C4-2B (cell line): Measurements from ENCODE around the gene CBX3.

Experiments used
- H3K27ac ChIP-seq: fragments of 450-650 bp; 2 replicates; pipeline ENCODE4 v1.5.1; 2017
- ZFX ChIP-seq: fragments of 450-650 bp; IDR thresholded peaks from 2 replicates; pipeline ENCODE4 v1.6.1; 2017
- TF ChIP-seq, protein P1 (sequence below): fragments of 450-650 bp; conservative IDR thresholded peaks from 2 replicates; pipeline ENCODE4 v1.5.1; 2017; ENCODE audit warnings: mild to moderate bottlenecking

CBX3 gene

DNA sequence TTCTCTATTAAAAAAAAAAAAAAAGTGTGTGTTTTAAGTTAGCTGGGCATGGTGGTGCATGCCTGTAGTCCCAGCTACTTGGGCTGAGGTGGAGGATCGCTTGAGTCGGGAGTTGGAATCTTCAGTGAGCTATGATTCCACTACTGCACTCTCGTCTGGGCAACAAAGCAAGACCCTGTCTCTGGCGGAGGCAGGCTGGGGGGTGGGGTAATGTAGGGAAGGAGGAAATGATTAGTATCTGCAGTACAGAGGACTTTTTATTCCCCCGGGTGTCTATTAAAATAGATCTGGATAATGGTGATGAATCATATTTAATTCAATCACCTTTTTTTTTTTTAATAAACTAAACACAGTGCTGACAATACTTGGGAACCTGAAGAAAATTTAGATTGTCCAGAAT, 6.5 kb downstream of the CBX3 start:
- H3K27ac ChIP-seq: no peak overlapping the region
- TF ChIP-seq ZFX: no peak
- TF ChIP-seq, protein P1, sequence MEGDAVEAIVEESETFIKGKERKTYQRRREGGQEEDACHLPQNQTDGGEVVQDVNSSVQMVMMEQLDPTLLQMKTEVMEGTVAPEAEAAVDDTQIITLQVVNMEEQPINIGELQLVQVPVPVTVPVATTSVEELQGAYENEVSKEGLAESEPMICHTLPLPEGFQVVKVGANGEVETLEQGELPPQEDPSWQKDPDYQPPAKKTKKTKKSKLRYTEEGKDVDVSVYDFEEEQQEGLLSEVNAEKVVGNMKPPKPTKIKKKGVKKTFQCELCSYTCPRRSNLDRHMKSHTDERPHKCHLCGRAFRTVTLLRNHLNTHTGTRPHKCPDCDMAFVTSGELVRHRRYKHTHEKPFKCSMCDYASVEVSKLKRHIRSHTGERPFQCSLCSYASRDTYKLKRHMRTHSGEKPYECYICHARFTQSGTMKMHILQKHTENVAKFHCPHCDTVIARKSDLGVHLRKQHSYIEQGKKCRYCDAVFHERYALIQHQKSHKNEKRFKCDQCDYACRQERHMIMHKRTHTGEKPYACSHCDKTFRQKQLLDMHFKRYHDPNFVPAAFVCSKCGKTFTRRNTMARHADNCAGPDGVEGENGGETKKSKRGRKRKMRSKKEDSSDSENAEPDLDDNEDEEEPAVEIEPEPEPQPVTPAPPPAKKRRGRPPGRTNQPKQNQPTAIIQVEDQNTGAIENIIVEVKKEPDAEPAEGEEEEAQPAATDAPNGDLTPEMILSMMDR: no peak

DNA sequence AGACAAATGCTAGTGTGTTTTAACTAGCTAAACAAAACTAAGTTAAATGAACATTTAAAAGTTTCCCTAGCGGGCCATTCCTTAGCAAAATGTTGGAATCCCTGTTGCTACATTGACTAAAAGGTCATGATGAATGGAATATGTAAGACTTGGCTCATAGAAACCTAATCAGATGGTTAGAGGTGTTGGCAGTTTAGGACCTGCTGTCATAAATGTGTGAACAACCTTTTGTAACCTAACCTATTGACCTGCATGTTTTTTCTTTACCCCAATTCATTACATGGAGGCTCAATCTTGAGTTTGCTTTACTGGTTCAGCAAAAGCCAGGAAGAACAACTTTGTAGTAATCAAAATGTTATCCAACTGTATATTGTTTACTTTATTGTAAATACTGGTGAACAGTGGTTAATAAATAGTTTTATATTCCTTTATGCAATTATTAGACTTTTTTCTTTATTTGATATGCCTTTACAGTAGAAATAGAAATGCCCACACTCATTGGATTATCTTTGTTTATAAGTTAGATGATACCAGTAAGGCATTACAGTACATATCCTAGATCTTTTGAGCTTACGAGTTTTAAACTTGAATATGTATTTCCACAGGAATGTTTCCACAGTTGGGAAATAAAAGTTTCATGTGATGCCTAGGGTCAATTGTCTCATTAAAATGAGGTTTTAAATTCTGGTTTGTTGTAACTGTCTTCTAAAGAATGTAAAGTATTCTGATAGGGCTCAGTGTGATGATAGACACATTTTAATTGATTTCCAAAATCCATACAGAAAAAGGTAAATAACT, 11.6 kb downstream of the CBX3 start:
- TF ChIP-seq, protein P1: no peak
- no peak for TF ChIP-seq ZFX

DNA sequence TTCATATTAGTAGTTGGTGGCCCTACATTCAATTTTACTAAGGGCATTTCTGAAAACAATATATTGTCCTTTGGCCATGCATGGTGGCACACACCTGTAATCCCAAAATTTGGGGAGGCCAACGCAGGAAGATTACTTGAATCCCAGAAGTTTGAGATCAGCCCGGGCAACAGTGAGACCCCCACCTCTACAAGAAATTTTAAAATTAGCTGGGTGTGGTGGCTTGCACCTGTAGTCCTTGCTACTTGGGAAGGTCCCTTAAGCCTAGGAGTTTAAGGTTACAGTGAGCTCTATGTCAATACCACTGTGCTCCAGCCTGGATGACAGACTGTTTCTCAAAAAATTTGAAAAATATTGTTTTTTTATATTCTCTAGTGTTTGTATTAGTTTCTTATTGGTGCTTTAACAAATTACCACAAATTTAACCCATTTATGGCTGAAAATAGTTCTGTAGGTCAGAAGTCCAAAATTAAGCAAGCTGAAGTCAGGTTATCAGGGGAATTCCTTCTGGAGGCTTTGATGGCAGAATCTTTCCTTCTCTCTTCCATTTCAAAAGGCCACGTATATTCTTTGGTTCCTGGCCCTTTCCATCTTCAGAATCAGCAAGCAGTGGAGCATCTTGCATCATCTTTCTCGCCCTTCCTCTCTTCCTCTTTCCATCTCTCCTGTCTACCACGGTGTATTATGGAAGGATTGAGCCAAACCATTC, 12.4 kb downstream of the CBX3 start:
- no peak overlapping the region for H3K27ac ChIP-seq
- TF ChIP-seq ZFX: no peak
- TF ChIP-seq, protein P1: no peak

More for the DNA sequence above, 11.6 kb downstream of the CBX3 start:
- H3K27ac ChIP-seq: no peak overlapping the region

DNA sequence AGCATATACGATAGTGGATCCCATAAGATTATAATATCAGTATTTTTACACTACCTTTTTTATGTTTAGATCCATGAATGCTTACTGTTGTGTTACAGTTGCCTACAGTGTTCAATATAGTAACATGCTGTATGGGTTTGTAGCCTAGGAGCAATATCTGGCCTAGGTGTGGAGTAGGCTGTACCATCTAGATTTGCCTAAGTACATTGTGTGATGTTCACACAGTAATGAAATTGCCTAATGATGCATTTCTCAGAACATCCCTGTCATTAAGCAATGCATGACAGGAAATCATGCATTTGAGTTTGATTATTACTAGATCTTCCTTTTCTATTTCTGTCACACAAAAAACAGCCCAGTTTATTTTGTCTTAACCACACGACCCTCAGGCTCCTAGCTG, 14.5 kb downstream of the CBX3 start:
- TF ChIP-seq, protein P1: no peak
- no peak for TF ChIP-seq ZFX
- H3K27ac ChIP-seq: no peak overlapping the region

DNA sequence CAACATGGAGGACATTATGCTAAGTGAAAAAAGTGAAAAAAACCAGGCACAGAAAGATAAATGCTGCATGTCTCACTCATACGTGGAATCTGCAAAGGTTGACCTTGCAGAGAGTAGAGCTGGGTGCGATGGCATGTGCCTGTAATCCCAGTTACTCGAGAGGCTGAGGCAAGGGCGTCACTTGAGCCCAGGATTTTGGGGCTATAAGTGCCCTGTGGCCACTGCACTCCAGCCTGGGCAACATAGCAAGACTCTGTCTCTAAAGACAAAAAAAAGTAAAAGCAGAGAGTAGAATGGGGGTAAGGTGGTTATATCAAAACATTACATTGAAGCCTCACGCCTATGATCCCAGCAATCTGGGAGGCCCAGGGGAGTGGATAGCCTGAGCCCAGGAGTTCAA, 22.8 kb downstream of the CBX3 start:
- no peak for TF ChIP-seq ZFX
- TF ChIP-seq, protein P1: no peak
- H3K27ac ChIP-seq: no peak overlapping the region

DNA sequence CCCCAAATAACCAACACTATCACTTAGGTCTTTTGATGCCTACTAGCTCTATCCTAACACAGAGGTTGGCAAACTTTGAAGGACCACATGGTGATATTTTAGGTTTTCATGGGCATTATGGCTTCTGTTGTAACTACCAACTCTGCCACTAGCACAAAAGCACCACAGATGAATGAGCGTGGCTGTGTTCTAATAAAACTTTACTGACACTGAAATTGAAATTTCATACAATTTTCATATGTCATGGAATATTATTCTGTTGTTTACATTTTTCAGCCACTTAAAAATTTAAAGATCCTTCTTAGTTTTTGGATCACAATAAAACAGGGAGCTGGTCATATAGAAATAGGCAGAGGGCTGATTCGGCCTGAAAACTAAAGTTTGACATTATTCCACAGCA, 26.4 kb downstream of the CBX3 start:
- no peak for TF ChIP-seq ZFX
- H3K27ac ChIP-seq: no peak overlapping the region

DNA sequence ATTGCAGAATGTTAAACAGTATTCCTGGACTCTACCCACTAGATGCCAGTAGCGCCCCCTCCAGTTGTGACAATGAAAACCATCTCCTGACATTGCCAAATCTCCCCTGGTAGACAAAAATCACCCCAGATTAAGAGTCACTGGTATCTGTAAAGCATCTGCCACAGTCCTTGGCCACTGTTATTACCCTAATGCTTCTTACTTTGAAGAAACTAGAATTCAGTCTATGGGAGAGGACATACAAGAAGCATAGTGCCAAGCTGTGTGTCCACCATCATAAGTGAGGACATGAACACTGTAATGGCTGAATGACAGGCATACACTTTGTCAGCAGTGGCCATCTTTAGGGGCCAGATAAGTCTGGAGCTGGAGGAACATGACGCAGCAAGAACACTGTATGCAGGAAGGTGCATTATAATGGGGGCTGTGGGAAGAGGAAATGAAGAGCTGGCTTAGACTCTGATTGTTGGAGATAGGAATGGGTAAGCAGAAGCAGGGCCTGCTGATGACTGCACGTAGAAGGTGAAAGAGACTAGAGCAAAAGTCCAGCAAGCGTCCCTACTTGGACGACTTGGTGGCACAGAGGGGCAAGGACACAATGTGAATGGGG, 32.5 kb downstream of the CBX3 start:
- TF ChIP-seq, protein P1: no peak; the same call in 1 of the 2 replicates
- no peak for TF ChIP-seq ZFX

More for the DNA sequence above, 32.5 kb downstream of the CBX3 start:
- no peak overlapping the region for H3K27ac ChIP-seq
